IPS-11a (cell line): Measurements from ENCODE around the gene DGKZ.
"Not testable (repeated sequence)": the region's sequence is repeated elsewhere in the genome, so short reads cannot be mapped to it uniquely, and the experiment has no call there.

Experiments used
- H3K4me3 ChIP-seq: one replicate; pipeline ENCODE4 v1.5.1; 2013; ENCODE audit warnings: low read depth, low read length, control low read depth

The DGKZ gene

DNA sequence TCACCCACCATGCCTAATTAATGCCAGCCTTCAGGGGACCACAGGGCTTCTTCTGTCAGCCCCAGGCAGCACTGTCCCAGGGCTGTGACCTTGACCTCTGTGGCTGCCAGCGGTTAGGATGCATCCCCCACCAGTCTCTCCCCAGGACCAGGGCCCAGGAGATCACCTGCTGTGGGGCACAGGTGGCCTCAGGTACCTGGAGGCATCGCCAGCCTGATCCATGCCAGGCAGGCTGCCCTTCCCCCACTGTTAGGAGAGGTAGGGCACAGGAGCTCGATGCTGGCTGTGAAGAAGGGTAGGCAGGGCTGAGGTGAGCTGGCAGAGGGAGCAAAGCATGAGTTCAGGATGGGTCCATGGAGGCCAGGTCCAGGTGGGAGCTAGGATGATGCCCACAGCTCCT is 17.5 kb downstream of the DGKZ start:
- no peak overlapping the region for H3K4me3 ChIP-seq

DNA sequence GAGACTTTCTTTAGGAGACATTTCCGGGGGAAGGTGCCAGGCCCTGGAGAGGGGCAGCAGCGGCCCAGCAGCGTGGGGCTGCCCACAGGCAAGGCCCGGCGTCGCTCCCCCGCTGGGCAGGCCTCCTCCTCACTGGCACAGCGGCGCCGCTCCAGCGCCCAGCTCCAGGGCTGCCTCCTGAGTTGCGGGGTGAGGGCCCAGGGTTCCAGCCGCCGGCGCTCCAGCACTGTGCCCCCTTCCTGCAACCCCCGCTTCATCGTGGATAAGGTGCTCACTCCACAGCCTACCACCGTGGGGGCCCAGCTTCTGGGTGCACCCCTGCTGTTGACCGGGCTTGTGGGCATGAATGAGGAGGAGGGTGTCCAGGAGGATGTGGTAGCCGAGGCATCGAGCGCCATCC is 19.0 kb downstream of the DGKZ start:
- no peak overlapping the region for H3K4me3 ChIP-seq

- no peak overlapping the region for H3K4me3 ChIP-seq
Observed at GRCh38 chr11:46366661-46367161, 19.4 kb downstream of the DGKZ start.

DNA sequence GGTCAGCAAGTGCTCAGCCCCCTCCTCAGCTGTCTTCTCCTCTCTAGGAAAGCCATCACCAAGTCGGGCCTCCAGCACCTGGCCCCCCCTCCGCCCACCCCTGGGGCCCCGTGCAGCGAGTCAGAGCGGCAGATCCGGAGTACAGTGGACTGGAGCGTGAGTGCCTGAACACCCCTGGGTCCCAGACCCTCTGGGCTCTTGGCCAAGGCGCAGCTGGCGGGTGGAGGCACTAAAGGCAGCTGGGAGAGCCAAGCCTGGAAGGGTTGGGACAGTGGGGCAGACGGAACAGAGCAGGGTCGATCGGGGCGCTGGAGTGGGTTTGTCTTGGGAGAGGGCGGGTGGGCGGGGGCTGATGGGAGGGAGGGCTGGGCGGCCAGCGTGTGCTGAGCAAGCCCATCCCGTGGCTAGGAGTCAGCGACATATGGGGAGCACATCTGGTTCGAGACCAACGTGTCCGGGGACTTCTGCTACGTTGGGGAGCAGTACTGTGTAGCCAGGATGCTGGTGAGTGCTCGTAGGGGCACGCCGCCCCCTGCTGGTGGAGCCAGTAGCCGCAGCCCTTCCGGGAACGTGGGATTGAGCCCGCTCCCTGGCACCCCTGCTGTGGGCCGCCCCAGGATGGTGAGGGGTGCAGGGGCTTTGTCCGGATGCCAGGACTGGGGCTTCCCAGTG is 20.1 kb downstream of the DGKZ start:
- H3K4me3 ChIP-seq: no peak overlapping the region

DNA sequence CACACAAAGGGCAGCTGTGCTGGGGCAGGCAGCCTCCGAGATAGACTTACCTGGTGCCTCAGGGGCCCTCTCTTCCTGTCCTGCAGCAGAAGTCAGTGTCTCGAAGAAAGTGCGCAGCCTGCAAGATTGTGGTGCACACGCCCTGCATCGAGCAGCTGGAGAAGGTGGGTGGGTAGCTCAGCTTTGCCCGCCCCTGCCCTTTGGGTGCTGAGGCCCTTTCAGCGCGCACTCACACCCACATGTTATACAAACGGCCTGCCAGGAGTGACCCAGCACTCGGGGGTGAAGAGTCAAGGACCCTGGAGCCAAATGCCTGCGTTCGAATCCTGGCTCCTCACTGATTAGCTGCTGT is 20.6 kb downstream of the DGKZ start:
- no peak overlapping the region for H3K4me3 ChIP-seq

- H3K4me3 ChIP-seq: no peak overlapping the region
Observed at GRCh38 chr11:46369458-46370152, 22.3 kb downstream of the DGKZ start.

- H3K4me3 ChIP-seq: no peak overlapping the region
Observed at GRCh38 chr11:46370253-46370652, 23.0 kb downstream of the DGKZ start.

DNA sequence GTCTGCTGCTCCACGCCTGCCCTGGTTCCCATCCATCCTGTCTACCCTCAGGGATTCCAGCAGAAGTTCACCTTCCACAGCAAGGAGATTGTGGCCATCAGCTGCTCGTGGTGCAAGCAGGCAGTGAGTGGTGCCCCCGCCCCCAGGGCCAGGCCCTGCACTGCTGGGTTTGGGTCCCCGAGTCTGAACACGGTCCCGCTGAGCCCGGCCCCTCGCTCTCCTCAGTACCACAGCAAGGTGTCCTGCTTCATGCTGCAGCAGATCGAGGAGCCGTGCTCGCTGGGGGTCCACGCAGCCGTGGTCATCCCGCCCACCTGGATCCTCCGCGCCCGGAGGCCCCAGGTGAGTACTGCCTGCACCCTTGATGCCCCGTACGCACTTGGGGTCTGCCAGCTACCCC is 24.0 kb downstream of the DGKZ start:
- not testable (repeated sequence) for H3K4me3 ChIP-seq

DNA sequence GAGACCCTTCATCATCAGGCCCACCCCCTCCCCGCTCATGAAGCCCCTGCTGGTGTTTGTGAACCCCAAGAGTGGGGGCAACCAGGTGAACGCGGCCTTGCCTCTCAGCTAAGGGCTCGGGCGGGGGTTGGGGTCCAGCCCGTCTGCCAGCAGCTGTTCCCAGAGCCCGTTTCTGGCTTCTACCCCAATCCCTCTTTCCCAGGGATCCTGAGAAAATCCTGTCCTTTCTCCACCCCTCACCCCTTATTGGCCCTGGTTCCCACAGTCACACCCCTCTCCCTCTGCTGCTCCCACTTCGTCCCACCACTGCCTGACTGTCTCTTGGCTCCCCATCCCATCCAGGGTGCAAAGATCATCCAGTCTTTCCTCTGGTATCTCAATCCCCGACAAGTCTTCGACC is 24.8 kb downstream of the DGKZ start:
- no peak overlapping the region for H3K4me3 ChIP-seq

- H3K4me3 ChIP-seq: not testable (repeated sequence)
Observed at GRCh38 chr11:46372501-46372900, 25.2 kb downstream of the DGKZ start.

- no peak overlapping the region for H3K4me3 ChIP-seq
Observed at GRCh38 chr11:46373787-46374740, 26.8 kb downstream of the DGKZ start.

DNA sequence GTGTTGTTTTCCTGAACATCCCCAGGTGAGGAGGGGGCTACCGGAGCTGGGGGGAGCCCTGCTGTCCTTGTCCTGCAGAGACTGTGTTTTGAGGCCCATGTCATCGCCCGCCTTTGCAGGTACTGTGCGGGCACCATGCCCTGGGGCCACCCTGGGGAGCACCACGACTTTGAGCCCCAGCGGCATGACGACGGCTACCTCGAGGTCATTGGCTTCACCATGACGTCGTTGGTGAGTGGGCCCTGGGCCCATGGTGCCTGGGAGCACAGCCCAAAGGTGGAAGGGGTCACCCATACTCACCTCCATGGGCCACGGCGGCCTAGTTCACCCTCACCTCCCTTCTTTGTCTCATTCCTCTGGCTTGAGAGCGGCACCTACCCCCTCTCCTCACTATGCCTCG is 27.6 kb downstream of the DGKZ start:
- H3K4me3 ChIP-seq: no peak overlapping the region

GRCh38 chr11:46375392-46376101 is 28.3 kb downstream of the DGKZ start:
- H3K4me3 ChIP-seq: no peak overlapping the region

DNA sequence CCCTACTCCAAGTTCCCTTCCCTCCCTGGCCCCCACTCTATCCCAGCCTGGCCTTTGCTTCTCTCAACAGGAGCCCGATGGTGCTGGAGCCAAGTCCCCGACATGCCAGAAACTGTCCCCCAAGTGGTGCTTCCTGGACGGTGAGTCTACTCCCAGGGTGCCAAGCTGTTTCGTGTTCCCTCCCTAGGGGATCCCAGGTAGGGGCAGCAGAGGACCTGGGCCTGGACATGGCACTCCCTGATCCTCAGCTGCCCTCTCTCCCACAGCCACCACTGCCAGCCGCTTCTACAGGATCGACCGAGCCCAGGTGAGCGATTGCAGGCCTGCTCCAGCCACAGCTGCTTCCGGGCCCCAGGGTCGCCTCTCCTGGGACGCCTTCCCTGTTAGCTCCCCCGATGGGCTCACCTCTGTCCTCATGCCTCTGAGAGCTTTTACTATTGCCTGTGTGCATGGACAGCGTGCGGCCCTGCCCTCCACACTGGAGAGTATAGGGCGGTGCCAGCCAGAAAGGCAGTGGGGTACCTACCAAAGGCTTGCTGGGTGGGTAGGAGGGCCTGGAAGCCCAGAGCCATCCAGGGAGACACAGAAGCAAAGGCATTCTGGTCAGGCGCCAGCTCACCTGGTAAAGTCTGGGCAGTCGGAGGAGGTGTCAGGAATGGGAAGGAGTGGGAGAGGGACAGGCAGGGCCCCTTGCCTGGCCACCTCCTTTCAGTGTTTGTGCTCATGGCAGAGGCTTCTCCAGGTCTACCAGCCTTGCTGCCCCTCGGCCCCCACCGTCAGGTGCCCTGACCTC is 29.2 kb downstream of the DGKZ start:
- H3K4me3 ChIP-seq: no peak overlapping the region

- H3K4me3 ChIP-seq: no peak overlapping the region
Observed at GRCh38 chr11:46377290-46377689, 30.0 kb downstream of the DGKZ start.

- no peak overlapping the region for H3K4me3 ChIP-seq
Observed at GRCh38 chr11:46377831-46378230, 30.6 kb downstream of the DGKZ start.

GRCh38 chr11:46378296-46378695 is 31.0 kb downstream of the DGKZ start:
- no peak overlapping the region for H3K4me3 ChIP-seq

- H3K4me3 ChIP-seq: no peak overlapping the region
Observed at GRCh38 chr11:46378811-46379481, 31.7 kb downstream of the DGKZ start.

- H3K4me3 ChIP-seq: peak overlapping the region; percentile 13
Observed at GRCh38 chr11:46379482-46380293, 32.4 kb downstream of the DGKZ start.
